ENCODE data around the gene FOXJ2. TPM values are rescaled to one million over a fixed set of nuclear protein-coding genes. Genes with fewer than 3 reads are reported as not detected.
"Not testable (repeated sequence)": the region's sequence is repeated elsewhere in the genome, so short reads cannot be mapped to it uniquely, and the experiment has no call there.

The FOXJ2 gene
- polyA plus RNA-seq (2012; ENCODE audit: missing spikeins): 5.1 TPM

DNA sequence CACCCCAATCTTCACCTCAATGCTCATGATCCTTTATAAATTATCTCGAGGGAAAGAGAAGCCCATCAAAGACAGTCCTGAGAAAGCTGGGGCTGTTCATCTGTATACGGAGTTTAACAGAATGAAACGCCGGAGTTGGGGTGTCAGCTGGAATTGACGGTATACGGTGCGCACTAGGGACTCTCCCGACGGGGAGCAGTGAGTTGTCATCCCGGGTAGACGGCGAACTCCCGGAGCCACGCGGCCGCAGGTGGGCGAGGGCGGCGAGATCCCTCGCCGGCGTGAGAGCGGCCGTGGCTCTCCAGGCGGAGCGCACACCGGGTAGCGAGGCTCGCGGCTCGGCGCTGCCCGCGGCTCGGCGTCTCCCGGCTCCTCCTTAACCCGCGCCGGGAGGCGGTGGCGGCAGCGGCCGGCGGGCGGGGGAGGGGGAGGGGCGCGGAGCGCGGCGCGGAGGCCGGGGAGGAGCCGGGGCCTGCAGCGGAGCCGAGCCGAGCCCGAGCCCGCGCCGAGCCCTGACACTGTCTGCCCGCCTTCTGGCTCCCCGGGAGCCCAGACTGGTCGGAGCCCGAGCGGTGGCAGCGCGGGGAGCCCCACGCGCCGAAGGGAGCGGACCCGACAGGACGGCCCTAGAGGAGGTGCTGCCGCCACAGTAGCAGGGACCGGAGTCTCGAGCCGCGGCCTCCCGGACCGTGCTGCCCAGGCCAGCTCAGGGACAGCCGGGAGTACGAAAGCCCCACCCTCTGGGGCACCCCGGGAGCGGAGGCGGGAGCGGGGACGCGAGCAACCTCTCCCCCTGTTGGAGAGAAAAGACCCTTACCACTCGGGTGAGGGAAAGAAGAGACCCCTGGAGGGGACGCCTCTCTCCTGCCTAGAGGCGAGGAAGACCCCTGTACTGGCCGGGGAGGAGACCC lies at the start of gene FOXJ2:
Gene FOXJ2 (plus strand): TSS at position 475 of the 911 bp plus-strand sequence. CDS start 7,117 bp downstream, outside the sequence.
- DNase-seq (ENCODE audit: insufficient read length) (peak; percentile 74), FAIRE-seq (peak; percentile 74)
- TF ChIP-seq POLR2A (IDR thresholded peaks at IDR 0.05; ENCODE audit: low read depth, low read length) (peak; percentile 52; the same call in 1 of the 2 replicates), TAF1 (IDR thresholded peaks at IDR 0.05; ENCODE audit: borderline replicate concordance, low read depth, low read length) (no peak)

DNA sequence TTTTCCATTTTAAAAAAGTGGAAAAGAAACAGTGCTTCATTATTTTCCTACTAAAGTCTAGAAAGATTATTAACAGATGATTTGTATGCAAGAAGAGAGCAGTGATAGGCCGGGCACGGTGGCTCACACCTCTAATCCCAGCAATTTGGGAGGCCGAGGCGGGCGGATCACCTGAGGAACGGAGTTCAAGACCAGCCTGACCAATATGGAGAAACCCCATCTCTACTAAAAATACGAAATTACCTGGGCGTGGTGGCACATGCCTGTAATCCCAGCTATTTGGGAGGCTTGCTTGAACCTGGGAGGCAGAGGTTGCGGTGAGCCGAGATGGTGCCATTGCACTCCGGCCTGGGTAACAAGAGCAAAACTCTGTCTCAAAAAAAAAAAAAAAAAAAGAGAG lies 49.5 kb upstream of the FOXJ2 start:
- not testable (repeated sequence) for FAIRE-seq; DNase-seq (ENCODE audit: insufficient read length)

DNA sequence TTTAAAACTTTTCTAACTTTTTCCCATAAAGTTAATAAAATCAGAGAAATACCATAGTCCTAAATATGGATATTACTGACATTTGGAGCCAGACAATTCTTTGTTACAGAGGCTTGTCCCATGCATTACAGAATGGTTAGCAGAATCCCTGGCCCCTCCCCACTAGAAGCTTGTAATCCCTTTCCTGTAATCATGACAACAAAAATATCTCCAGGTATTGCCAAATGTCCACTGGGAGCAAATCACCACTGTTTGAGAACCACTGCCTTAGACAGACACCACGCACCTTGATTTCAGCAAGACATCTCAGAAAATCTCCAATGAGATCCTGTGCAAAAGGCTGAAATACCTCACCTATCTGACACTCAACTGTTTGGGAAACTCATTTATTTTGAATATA lies 49.1 kb upstream of the FOXJ2 start:
- DNase-seq (ENCODE audit: insufficient read length); FAIRE-seq: not testable (repeated sequence)

DNA sequence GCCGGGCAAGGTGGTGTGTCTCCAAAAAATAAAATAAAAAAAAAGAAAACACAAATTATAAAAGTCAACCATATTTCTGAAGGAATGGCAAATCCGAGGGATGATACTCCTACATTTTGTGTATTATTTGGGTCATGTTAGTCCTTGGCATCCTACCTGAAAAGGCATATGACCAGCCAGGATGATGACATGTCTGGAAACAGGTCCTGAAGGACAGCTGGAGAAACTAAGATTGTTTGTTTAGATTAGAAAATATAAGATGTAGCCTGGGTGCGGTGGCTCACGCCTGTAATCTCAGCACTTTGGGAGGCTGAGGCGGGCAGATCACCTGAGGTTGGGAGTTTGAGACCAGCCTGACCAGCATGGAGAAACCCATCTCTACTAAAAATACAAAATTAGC lies 47.6 kb upstream of the FOXJ2 start:
- FAIRE-seq: no peak
- DNase-seq (ENCODE audit: insufficient read length): no peak
- TF ChIP-seq TAF1 (IDR thresholded peaks at IDR 0.05; ENCODE audit: borderline replicate concordance, low read depth, low read length) (no peak), POLR2A (IDR thresholded peaks at IDR 0.05; ENCODE audit: low read depth, low read length) (no peak)

DNA sequence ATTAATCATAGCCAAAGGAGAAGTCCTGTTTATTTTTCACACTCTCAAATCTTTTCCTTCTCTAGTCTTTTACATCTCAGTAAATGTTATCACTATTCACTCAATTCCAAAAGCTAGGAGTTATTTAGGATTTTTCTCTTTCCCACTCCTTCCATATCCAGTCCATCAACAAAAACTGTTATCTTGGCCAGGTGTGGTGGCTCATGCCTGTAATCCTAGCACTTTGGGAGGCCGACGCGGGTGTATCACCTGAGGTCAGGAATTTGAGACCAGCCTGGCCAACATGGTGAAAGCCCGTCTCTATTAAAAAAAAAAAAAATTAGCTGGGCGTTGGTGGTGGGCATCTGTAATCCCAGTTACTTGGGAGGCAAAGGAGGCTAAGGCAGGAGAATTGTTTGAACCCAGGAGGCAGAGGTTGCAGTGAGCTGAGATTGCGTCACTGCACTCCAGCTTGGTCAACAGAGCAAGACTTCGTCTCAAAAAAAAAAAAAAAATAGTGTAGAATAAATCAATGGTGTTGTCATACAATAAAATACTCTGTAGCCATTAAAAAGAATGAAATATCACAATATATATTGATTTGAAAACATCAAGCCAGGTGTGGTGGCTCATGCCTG lies 46.6 kb upstream of the FOXJ2 start:
- DNase-seq (ENCODE audit: insufficient read length): no peak
- FAIRE-seq: no peak
- no peak for TF ChIP-seq POLR2A (IDR thresholded peaks at IDR 0.05; ENCODE audit: low read depth, low read length)
- no peak for TF ChIP-seq TAF1 (IDR thresholded peaks at IDR 0.05; ENCODE audit: borderline replicate concordance, low read depth, low read length)
- no peak for TF ChIP-seq POLR2AphosphoS5 (IDR thresholded peaks at IDR 0.05; ENCODE audit: low read depth, low read length)

DNA sequence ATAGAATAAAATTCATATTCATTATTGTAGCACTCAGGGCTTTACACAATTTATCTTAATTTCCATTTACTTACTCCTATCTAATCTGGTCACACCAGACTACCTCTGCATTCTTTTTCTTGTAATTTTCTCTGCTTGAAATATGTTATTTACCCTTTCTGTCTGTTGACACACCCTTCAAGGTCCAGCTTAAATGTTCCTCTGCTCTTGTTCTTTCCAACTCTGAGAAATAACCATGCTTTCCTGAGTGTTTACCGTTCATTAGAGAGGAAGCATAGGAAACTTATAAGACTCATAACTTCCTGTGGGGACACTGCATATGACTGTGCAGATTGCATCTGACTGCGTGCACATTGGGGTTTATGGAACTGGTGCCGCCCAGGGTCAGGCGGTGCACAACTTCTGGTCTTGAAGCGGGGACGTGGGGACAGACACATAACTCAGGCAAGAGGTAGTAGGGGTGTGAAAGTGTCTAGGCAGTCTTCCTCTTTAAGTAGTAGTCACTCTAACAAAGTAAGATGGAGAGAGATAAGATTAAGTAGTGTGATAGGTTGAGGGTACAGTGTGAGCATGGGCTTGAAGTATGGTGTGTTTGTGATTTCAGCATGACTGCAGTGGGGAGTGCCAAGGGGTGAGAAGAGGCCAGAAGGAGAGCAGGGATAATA lies 42.6 kb upstream of the FOXJ2 start:
- no peak for TF ChIP-seq POLR2A (IDR thresholded peaks at IDR 0.05; ENCODE audit: low read depth, low read length)
- no peak for TF ChIP-seq TAF1 (IDR thresholded peaks at IDR 0.05; ENCODE audit: borderline replicate concordance, low read depth, low read length)
- TF ChIP-seq POLR2AphosphoS5 (IDR thresholded peaks at IDR 0.05; ENCODE audit: low read depth, low read length): no peak
- FAIRE-seq (no peak), DNase-seq (ENCODE audit: insufficient read length) (no peak)

DNA sequence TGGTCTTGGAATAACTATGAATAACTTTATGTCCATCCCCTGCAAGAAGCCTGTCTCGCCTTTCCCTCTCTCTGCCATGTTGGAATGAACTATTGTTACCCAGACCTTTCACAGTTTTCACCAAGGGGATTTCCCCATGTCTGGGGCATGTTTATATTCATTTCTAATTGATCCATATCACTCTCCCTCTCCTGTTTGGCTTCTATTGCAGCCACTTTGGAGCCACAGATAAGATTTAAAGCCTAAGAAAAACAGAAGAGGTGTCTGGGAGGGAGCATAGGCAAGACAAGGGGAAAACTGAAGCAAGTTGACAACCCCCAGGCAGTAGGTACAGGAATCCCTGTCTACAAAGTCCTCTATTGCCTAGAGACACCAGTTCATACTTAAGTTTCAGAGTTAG lies 41.0 kb upstream of the FOXJ2 start:
- DNase-seq (ENCODE audit: insufficient read length): no peak
- FAIRE-seq: no peak

DNA sequence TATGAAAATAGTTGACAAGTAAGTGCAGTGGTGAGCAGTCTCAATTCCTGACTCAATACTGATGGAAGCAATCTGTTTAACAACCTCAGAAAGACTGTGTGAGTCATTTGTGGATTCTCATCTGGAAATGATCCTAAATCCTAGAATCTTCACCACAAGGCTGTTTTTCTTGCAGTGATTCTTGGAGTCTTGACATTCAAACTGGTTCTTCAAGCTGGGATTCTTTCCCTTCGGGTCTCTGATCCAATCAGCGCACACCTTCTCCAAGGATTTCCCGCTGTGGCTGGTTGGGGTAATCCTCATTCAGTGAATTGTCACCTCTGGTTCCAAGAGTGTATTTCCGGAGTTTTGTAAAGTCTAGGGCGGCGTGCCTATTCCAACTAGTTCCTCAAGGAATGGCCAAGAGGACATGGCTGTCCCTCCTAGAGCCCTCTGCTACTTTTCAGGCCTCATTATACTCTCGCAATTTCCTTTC lies 37.7 kb upstream of the FOXJ2 start:
- DNase-seq (ENCODE audit: insufficient read length): no peak
- no peak for TF ChIP-seq POLR2A (IDR thresholded peaks at IDR 0.05; ENCODE audit: low read depth, low read length)
- no peak for TF ChIP-seq POLR2AphosphoS5 (IDR thresholded peaks at IDR 0.05; ENCODE audit: low read depth, low read length)
- no peak for TF ChIP-seq TAF1 (IDR thresholded peaks at IDR 0.05; ENCODE audit: borderline replicate concordance, low read depth, low read length)
- FAIRE-seq: no peak

More for the DNA sequence above, 41.0 kb upstream of the FOXJ2 start:
- TF ChIP-seq TAF1 (IDR thresholded peaks at IDR 0.05; ENCODE audit: borderline replicate concordance, low read depth, low read length): no peak
- no peak for TF ChIP-seq POLR2A (IDR thresholded peaks at IDR 0.05; ENCODE audit: low read depth, low read length)
- no peak for TF ChIP-seq POLR2AphosphoS5 (IDR thresholded peaks at IDR 0.05; ENCODE audit: low read depth, low read length)

DNA sequence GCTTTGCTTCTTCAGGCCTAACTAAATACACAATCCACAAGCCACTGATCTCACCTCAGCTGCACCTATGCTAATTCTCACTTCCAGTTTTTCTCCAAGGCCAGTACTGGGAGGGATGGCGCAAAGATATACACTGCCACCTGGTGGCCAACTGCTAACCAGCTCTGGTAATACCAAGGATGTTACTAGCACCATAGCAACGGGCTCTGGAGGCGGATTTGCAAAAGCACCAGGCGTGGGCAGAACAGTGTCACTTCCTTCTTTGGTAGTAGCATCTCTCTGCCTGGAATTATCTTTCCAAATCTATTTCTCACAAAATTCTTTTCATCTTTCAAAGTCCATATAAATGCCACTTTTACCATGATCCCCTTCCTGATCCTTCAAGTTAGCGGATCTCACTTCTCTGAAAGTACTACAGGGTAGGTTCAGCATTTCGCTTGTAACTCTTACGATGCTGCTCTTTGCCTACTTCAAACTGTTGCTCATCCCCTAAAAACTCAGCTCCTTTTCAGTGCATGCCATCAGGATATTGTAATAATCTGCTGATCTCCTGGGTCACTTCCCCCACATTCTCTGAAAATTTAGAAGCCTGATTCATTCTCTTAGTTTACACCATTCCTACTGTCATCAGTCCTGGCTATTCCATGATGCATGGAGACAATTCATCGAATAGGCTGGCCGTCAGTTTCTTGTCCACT lies 37.1 kb upstream of the FOXJ2 start:
- FAIRE-seq (peak; percentile 97), DNase-seq (ENCODE audit: insufficient read length) (peak; percentile 41)
- no peak for TF ChIP-seq POLR2AphosphoS5 (IDR thresholded peaks at IDR 0.05; ENCODE audit: low read depth, low read length)
- no peak for TF ChIP-seq POLR2A (IDR thresholded peaks at IDR 0.05; ENCODE audit: low read depth, low read length)
- TF ChIP-seq TAF1 (IDR thresholded peaks at IDR 0.05; ENCODE audit: borderline replicate concordance, low read depth, low read length): no peak

DNA sequence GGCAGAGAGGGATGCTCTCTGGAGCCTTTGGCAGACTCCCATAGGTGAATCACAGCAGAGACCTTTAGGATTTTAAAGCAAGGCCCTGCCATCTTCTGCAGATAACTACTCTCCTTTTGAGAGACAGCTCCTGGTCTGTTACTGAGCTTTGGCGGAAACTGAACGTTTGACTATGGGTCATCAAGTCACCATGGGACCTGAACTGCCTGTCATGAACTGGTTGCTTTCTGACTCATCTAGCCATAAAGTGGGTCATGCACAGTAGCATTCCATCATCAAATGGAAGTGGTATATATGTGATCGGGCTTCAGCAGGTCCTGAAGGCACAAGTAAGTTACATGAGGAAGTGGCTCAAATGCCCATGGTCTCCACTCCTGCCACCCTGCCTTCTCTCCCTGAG lies 31.7 kb upstream of the FOXJ2 start:
- DNase-seq (ENCODE audit: insufficient read length); FAIRE-seq: not testable (repeated sequence)

DNA sequence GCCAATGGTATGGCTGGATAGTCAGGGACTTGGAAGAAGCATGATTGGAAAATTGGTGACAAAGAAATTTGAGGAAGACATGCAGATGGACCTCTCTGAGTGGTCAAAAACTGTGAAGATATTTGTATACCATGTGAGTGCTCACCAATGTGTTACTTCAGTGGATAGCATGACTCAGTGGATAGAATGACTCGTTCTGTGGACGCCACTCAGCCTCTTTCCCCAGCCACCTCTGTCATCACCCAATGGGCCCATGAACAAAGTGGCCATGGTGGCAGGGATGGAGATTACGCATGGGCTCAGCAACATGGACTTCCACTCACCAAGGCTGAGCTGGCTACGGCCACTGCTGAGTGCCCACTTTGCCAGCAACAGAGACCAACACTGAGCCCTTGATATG lies 31.0 kb upstream of the FOXJ2 start:
- FAIRE-seq; DNase-seq (ENCODE audit: insufficient read length): not testable (repeated sequence)

DNA sequence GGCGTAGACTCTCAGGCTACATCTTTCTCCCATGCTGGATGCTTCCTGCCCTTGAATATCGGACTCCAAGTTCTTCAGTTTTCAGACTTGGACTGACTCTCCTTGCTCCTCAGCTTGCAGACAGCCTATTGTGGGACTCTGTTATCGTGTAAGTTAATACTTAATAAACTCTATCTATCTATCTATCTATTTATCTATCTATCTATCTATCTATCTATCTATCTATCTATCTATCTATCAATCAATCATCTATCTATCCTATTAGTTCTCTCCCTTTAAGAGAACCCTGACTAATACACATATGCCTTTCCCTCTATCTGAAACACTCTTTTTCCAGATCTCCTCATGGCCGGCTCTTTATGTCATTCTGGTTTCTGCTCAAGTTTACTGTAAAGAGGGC lies 27.6 kb upstream of the FOXJ2 start:
- DNase-seq (ENCODE audit: insufficient read length); FAIRE-seq: not testable (repeated sequence)
